Cardiac muscle cell (in vitro differentiated cells and primary cell): ENCODE measurements around the gene RIPK3. TPM values are rescaled to one million over a fixed set of nuclear protein-coding genes. Genes with fewer than 3 reads are reported as not detected.

ENCODE experiments used
- DNase-seq, 2 donors: peaks; one replicate each; pipeline versions ENCODE4 v3.0.0 to v3.0.0-alpha.2; 2010 to 2017; ENCODE audit warnings: low read depth in 1 of 2, low spot score in 1 of 2
- H3K27ac ChIP-seq: fragments of 200-600 bp; sonication (generic); 2 replicates; pipeline ENCODE4 v1.5.1; 2016
- H3K27me3 ChIP-seq: fragments of 200-600 bp; sonication (generic); 2 replicates; pipeline ENCODE4 v1.6.0; 2016; ENCODE audit warnings: control low read depth
- H3K36me3 ChIP-seq: fragments of 200-600 bp; sonication (generic); 2 replicates; pipeline ENCODE4 v1.5.1; 2016; ENCODE audit warnings: control low read depth
- H3K4me1 ChIP-seq: fragments of 200-600 bp; sonication (generic); 2 replicates; pipeline ENCODE4 v1.8.1; 2017; ENCODE audit warnings: low read depth, mild to moderate bottlenecking, mixed run types
- H3K4me3 ChIP-seq: fragments of 200-600 bp; sonication (generic); 2 replicates; pipeline ENCODE4 v1.5.1; 2016; ENCODE audit warnings: mild to moderate bottlenecking
- H3K9me3 ChIP-seq: fragments of 200-600 bp; sonication (generic); 2 replicates; pipeline ENCODE4 v1.5.1; 2017; ENCODE audit warnings: low read depth, mild to moderate bottlenecking, control low read depth
- polyA plus RNA-seq: library from polyadenylated mRNA; unstranded; fragments of >200 nt; fragmentation: Nextera tagmentation; extraction: Ambion mirVana; gene quantifications from 2 replicates; pipeline ENCODE4 v1.2.1, GENCODE V29; 2016
- total RNA-seq: library from RNA; depleted of rRNA; stranded (reverse); fragments of >200 nt; gene quantifications from 2 replicates; pipeline ENCODE4 v1.2.3, GENCODE V29; 2016
- TF ChIP-seq, protein P1 (sequence below): IDR thresholded peaks from 2 replicates; pipeline ENCODE4 v1.5.1; 2012; ENCODE audit warnings: low read depth, mild to moderate bottlenecking, low read length

RIPK3 gene
- total and polyA plus RNA-seq, 2 experiments from 2014 or later = 0.24 TPM; not detected in 1

DNA sequence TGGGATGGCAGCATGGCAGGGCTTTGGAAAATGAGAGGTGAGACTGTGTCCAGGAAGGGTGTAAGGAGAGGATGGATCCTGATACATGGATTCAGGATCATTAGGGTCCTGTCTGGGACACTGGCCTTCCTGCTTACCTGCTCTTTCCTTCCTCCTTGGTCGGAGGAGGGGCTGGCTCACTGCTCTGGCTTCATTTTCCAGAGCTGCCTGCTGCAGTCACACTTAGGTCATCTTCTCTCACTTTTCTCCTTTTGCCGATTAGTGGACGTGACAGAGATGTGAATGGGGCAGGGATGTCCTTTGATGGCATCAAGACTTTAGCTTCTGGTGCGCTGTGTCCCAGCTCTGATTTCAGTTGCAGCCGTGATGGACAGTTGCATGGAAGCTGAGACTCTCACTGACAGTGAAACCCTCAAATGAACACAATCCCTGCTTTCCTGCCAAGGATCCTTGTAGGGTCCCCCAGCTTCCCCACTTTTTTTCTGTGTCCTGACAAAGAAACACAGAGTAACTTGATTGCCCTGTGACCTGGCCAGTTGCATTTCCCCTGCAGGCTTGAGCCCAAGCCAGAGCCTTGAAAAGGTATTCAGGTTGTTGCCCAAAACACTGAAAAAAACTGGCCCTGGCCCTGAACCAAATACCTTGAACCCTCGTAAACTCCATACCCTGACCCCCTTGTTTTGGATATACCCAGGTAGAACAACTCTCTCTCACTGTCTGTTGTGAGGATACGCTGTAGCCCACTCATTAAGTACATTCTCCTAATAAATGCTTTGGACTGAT lies 31.3 kb downstream of the RIPK3 start:
- H3K9me3 ChIP-seq = no peaks in the 10 kb centered on the region
- H3K36me3 ChIP-seq = peaks cover 15% of the 10 kb centered on the region
- H3K4me1 ChIP-seq = no peaks in the 10 kb centered on the region
- TF ChIP-seq, protein P1, sequence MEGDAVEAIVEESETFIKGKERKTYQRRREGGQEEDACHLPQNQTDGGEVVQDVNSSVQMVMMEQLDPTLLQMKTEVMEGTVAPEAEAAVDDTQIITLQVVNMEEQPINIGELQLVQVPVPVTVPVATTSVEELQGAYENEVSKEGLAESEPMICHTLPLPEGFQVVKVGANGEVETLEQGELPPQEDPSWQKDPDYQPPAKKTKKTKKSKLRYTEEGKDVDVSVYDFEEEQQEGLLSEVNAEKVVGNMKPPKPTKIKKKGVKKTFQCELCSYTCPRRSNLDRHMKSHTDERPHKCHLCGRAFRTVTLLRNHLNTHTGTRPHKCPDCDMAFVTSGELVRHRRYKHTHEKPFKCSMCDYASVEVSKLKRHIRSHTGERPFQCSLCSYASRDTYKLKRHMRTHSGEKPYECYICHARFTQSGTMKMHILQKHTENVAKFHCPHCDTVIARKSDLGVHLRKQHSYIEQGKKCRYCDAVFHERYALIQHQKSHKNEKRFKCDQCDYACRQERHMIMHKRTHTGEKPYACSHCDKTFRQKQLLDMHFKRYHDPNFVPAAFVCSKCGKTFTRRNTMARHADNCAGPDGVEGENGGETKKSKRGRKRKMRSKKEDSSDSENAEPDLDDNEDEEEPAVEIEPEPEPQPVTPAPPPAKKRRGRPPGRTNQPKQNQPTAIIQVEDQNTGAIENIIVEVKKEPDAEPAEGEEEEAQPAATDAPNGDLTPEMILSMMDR = no peak
- DNase-seq = no peak
- H3K4me3 ChIP-seq = no peak overlapping the region
- H3K27ac ChIP-seq = no peak overlapping the region
- H3K27me3 ChIP-seq = no peaks in the 10 kb centered on the region

DNA sequence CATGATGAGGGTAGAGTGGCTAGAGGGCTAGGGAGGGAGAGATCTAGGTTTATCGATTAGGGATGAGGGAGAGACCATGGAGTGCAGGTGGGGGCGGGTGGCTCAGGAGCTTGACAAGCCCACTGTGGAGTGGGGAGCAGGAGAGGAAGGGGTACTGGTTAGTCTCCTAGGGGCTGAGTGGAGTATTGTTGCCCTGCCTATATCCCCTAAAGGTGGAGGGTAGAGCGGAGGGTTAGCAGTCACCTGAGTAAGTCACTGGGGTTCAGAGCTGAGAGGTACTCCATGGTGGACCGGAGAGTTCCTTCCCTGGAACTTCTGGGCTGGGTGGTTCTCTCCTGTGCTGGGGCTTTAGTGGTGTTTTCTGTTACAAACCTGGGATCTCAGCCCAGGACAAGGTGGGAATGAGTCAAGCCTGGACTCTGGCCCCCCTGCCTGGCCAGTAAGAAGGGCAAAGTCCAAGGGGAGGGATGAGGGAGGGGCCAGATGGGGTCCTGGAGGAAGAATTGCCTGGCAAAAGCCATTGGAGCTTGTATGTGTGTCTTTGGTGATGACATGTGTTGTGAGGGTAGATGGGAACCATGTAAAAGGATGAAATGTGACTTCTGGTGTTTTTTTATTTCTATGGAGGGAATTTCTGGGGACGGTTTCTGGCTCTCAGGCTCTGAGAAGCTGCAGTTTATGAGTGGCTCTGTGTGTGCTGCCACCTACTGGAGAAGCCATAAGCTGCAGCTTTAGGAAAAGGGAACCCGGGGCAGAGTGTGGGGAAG lies 32.0 kb downstream of the RIPK3 start, which contains the start of gene CIDEB:
CIDEB (minus strand) TSS at position 403 of the 767 bp plus-strand sequence; CDS start at position 284, 119 bp downstream.
- Histone ChIP-seq H3K27me3 (no peaks in the 10 kb centered on the region), H3K36me3 (peaks cover 21% of the 10 kb centered on the region), H3K4me3 (no peak within 1 kb of the TSS), H3K4me1 (no peaks in the 10 kb centered on the region), H3K9me3 (no peaks in the 10 kb centered on the region), H3K27ac (no peak within 1 kb of the TSS)
- TF ChIP-seq, protein P1 = peak; percentile 98
- DNase-seq = peak; percentile 63 to 66

DNA sequence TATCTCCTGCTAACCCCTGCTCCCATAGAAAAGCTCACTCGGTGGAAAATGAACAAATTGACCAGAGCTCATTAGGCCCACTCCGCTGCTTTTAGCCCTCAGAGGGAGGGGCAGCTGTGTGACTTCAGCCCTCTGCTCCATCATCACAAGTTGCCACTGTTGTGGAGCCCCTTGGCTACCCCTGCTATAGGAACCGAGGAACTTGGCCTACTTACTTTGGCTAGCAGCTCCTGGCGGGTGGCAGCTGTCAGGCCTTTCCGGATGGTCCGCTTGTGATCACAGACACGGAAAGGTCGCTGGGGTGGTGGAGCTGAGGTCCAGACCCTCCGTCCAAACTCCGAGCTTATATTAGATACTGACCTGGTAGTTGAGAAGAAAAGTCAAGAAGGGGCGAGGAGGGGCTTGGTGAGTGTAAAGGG lies 32.6 kb downstream of the RIPK3 start:
- TF ChIP-seq, protein P1 = no peak
- peaks cover 27% of the 10 kb centered on the region for H3K36me3 ChIP-seq
- H3K4me3 ChIP-seq = no peak overlapping the region
- H3K27ac ChIP-seq = no peak overlapping the region
- DNase-seq = no peak
- H3K27me3 ChIP-seq = no peaks in the 10 kb centered on the region
- no peaks in the 10 kb centered on the region for H3K9me3 ChIP-seq
- H3K4me1 ChIP-seq = no peaks in the 10 kb centered on the region

DNA sequence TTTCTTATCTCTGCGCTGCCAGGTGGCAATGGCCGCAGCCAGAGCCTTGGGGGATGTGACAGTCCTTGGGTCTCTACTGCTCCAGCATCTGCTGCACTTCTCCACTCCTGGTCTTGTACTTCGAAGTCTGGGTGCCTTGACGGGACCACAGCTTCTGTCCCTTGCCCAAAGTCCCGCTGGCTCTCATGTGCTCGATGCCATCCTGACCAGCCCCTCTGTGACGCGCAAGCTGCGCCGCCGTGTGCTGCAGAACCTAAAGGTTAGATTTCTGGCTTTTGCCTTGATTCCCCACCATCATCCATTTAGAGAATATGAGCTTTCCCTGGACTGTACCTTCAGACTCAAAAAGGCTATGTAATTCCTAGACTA lies 35.8 kb downstream of the RIPK3 start:
- Histone ChIP-seq H3K36me3 (peaks cover 28% of the 10 kb centered on the region), H3K4me3 (no peak overlapping the region)

DNA sequence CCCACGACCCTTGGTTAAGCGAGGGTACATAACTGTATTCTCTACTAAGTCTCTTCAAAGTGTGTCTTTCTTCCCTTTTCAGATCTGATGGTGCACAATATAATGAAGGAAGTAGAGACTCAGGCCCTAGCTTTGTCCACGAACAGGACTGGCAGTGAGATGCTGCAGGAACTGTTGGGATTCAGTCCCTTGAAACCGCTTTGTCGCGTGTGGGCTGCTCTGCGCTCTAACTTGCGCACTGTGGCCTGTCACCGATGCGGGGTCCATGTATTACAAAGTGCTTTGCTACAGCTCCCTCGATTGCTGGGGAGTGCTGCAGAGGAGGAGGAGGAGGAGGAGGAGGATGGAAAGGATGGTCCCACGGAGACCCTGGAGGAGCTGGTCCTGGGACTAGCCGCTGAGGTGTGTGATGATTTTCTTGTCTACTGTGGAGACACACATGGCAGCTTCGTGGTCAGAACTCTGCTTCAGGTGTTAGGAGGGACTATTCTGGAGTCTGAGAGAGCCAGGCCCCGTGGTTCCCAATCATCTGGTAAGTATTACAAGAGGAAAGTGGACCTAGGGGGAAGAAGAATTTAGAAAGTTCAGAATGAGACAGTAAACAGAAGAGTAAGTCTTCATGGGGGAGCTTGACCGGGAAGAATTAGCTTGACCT lies 39.3 kb downstream of the RIPK3 start:
- Histone ChIP-seq H3K4me1 (peaks cover 7% of the 10 kb centered on the region), H3K27ac (peak overlapping the region; percentile 68), H3K27me3 (no peaks in the 10 kb centered on the region), H3K9me3 (no peaks in the 10 kb centered on the region), H3K36me3 (peaks cover 28% of the 10 kb centered on the region), H3K4me3 (peak overlapping the region; percentile 69)
- TF ChIP-seq, protein P1 = no peak
- no peak for DNase-seq

More for the DNA sequence above, 35.8 kb downstream of the RIPK3 start:
- Histone ChIP-seq H3K27me3 (no peaks in the 10 kb centered on the region), H3K9me3 (no peaks in the 10 kb centered on the region), H3K4me1 (peaks cover 7% of the 10 kb centered on the region), H3K27ac (no peak overlapping the region)
- TF ChIP-seq, protein P1 = no peak
- no peak for DNase-seq
